Measurements from ENCODE around the gene STK38L.
A peak's percentile ranks its signal among the peaks of the same experiment; 100 is the strongest.

The STK38L gene

DNA sequence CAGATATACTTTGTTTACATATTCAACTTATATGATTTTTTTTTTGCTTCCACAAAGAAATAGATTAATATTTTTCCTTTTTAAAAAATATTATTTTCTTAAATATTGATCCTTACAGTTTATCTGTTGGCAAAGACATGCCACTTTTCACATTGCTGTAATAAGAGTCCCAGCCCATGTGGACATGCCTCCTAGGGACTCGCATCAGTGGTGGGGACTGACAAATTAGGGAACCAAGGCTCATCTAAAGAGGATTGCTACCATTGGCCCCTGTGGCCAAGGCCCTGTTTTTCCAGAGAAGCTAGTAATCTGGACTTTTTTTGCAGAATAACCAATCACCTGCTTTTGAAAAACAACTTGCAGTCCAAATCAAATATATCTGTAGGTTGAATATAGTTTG is 60.8 kb downstream of the STK38L start:
- peaks cover 3% of the 10 kb centered on the region for H3K4me1 Mint-ChIP-seq (ENCODE audit: low read depth)
- no peaks in the 10 kb centered on the region for H3K9me3 Mint-ChIP-seq (ENCODE audit: low read depth)
- no peak overlapping the region for H3K27ac Mint-ChIP-seq
- H3K36me3 Mint-ChIP-seq, result peaks cover 7% of the 10 kb centered on the region
- no peak overlapping the region for H3K4me3 Mint-ChIP-seq
- H3K27me3 Mint-ChIP-seq, result no peaks in the 10 kb centered on the region

GRCh38 chr12:27305673-27306456 is 61.8 kb downstream of the STK38L start:
- H3K9me3 Mint-ChIP-seq (ENCODE audit: low read depth), result no peaks in the 10 kb centered on the region
- peaks cover 10% of the 10 kb centered on the region for H3K36me3 Mint-ChIP-seq
- H3K27ac Mint-ChIP-seq, result peak overlapping the region; percentile 2
- no peaks in the 10 kb centered on the region for H3K27me3 Mint-ChIP-seq
- peaks cover 3% of the 10 kb centered on the region for H3K4me1 Mint-ChIP-seq (ENCODE audit: low read depth)
- no peak overlapping the region for H3K4me3 Mint-ChIP-seq

DNA sequence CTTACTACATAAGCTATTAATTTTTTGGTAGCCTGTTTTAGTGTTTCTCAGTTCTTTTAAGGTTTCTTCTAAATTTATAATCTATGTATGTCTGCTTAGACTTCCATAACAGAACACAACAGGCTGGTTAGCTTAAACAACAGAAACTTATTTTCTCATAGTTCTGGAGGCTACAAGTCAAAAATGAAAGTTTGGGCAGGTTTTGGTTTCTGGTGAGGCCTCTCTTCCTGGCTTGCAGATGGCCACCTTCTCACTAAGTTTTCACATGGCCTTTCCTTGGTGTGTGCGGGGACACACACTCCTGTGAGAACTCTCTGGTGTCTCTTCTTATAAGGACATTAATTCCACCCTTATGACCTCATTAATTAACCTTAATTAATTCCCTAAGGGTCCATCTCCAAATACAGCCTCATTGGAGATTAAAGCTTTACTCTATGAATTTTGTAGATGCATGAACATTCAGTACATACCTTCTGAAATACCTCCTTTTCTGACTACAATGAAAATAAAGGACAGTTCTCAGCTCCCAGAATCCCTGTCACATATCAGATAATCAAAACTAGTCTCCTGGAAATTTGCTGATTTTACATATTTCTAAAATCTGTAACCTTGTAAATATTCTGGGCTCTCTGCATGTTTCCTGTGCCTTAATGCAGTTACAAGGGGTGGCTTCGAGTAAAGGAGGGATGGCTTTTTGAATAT is 65.4 kb downstream of the STK38L start:
- H3K27ac Mint-ChIP-seq, result no peak overlapping the region
- no peaks in the 10 kb centered on the region for H3K9me3 Mint-ChIP-seq (ENCODE audit: low read depth)
- peaks cover 10% of the 10 kb centered on the region for H3K36me3 Mint-ChIP-seq
- H3K4me1 Mint-ChIP-seq (ENCODE audit: low read depth), result peaks cover 3% of the 10 kb centered on the region
- no peaks in the 10 kb centered on the region for H3K27me3 Mint-ChIP-seq
- H3K4me3 Mint-ChIP-seq, result no peak overlapping the region

- Mint-ChIP-seq H3K36me3 (peaks cover 10% of the 10 kb centered on the region), H3K9me3 (ENCODE audit: low read depth) (no peaks in the 10 kb centered on the region), H3K27ac (no peak overlapping the region), H3K4me1 (ENCODE audit: low read depth) (peaks cover 3% of the 10 kb centered on the region), H3K27me3 (no peaks in the 10 kb centered on the region), H3K4me3 (no peak overlapping the region)
Measured at GRCh38 chr12:27309995-27310315, 65.9 kb downstream of the STK38L start.

DNA sequence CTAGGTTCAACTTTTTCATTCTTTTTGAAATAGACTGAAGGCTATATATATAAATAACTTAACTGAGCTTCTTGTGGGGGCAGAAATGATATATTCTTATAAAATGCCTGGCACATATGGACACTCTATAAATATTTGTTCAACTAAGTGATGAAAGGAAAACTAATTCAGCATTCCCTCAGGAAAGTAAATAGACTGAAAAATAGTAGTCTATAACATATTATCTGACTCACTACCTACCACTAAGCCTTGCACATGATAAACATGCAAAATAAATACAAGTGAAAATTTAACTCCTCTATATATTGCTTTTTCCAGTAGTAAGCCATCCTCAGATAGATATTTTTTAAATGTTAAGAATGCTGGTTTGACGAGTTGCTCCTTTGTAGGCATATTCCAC is 72.9 kb downstream of the STK38L start:
- Mint-ChIP-seq H3K9me3 (ENCODE audit: low read depth) (no peaks in the 10 kb centered on the region), H3K4me3 (no peak overlapping the region), H3K36me3 (peaks cover 5% of the 10 kb centered on the region), H3K4me1 (ENCODE audit: low read depth) (no peaks in the 10 kb centered on the region), H3K27me3 (no peaks in the 10 kb centered on the region), H3K27ac (no peak overlapping the region)

- H3K27me3 Mint-ChIP-seq, result no peaks in the 10 kb centered on the region
- peaks cover 9% of the 10 kb centered on the region for H3K36me3 Mint-ChIP-seq
- no peaks in the 10 kb centered on the region for H3K4me1 Mint-ChIP-seq (ENCODE audit: low read depth)
- H3K9me3 Mint-ChIP-seq (ENCODE audit: low read depth), result no peaks in the 10 kb centered on the region
- H3K4me3 Mint-ChIP-seq, result no peak overlapping the region
- H3K27ac Mint-ChIP-seq, result no peak overlapping the region
Measured at GRCh38 chr12:27319409-27319808, 75.3 kb downstream of the STK38L start.

GRCh38 chr12:27319848-27320247 is 75.8 kb downstream of the STK38L start:
- peaks cover 9% of the 10 kb centered on the region for H3K36me3 Mint-ChIP-seq
- no peak overlapping the region for H3K27ac Mint-ChIP-seq
- no peaks in the 10 kb centered on the region for H3K9me3 Mint-ChIP-seq (ENCODE audit: low read depth)
- H3K4me1 Mint-ChIP-seq (ENCODE audit: low read depth), result no peaks in the 10 kb centered on the region
- no peaks in the 10 kb centered on the region for H3K27me3 Mint-ChIP-seq
- H3K4me3 Mint-ChIP-seq, result no peak overlapping the region

GRCh38 chr12:27324530-27324929 is 80.4 kb downstream of the STK38L start:
- Mint-ChIP-seq H3K36me3 (peaks cover 12% of the 10 kb centered on the region), H3K27ac (no peak overlapping the region), H3K9me3 (ENCODE audit: low read depth) (no peaks in the 10 kb centered on the region), H3K27me3 (no peaks in the 10 kb centered on the region), H3K4me1 (ENCODE audit: low read depth) (peaks cover 3% of the 10 kb centered on the region), H3K4me3 (no peak overlapping the region)

- Mint-ChIP-seq H3K27me3 (peaks cover 16% of the 10 kb centered on the region), H3K4me1 (ENCODE audit: low read depth) (peaks cover 32% of the 10 kb centered on the region), H3K36me3 (peaks cover 6% of the 10 kb centered on the region), H3K9me3 (ENCODE audit: low read depth) (no peaks in the 10 kb centered on the region), H3K27ac (no peak overlapping the region), H3K4me3 (peak overlapping the region; percentile 89)
Measured at GRCh38 chr12:27330846-27331245, 86.8 kb downstream of the STK38L start.

- Mint-ChIP-seq H3K27me3 (peaks cover 18% of the 10 kb centered on the region), H3K27ac (peak overlapping the region; percentile 87), H3K9me3 (ENCODE audit: low read depth) (no peaks in the 10 kb centered on the region), H3K4me3 (peak overlapping the region; percentile 89), H3K36me3 (peaks cover 6% of the 10 kb centered on the region), H3K4me1 (ENCODE audit: low read depth) (peaks cover 32% of the 10 kb centered on the region)
Measured at GRCh38 chr12:27331291-27331926, 87.3 kb downstream of the STK38L start.

DNA sequence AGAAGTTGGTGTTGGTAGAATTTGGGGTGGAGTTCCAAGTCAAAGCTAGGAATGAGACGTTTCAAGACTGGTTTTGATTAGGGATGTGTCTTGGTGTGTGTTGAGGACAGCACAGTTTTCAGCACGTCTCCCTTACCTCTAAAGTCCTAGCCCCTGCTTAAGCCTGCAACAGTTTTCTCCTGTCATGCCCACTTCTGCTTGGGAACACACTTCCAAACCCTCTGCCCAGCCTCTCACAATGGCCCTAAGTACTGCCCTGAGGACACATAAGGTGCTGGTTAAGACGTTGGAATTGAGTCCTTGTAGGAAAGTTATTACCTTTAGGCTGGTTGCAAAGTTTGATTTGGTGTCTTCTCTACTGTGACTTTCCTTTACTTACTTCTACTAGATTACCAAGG is 87.8 kb downstream of the STK38L start:
- Mint-ChIP-seq H3K4me3 (peak overlapping the region; percentile 89), H3K4me1 (ENCODE audit: low read depth) (peaks cover 32% of the 10 kb centered on the region), H3K27me3 (peaks cover 18% of the 10 kb centered on the region), H3K27ac (peak overlapping the region; percentile 87), H3K9me3 (ENCODE audit: low read depth) (no peaks in the 10 kb centered on the region), H3K36me3 (peaks cover 6% of the 10 kb centered on the region)

DNA sequence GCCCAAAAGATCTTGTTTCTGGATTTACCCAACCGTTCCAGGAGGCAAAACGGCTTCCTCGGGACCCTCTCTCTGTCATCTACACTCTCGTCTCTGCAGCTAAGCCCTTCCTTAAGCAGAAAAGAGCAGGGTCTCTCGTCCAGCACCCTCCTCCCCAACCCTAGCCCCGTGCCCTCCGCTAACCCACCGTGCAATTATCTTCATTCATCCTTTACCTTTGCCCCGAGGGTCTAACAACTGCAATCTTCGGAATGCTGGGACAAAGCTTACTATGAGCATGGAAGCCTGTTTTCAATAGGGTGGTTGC is 88.3 kb downstream of the STK38L start:
- Mint-ChIP-seq H3K9me3 (ENCODE audit: low read depth) (no peaks in the 10 kb centered on the region), H3K36me3 (peaks cover 6% of the 10 kb centered on the region), H3K4me1 (ENCODE audit: low read depth) (peaks cover 32% of the 10 kb centered on the region), H3K27ac (peak overlapping the region; percentile 85), H3K27me3 (peaks cover 18% of the 10 kb centered on the region), H3K4me3 (peak overlapping the region; percentile 89)

- peaks cover 32% of the 10 kb centered on the region for H3K4me1 Mint-ChIP-seq (ENCODE audit: low read depth)
- H3K27me3 Mint-ChIP-seq, result peaks cover 18% of the 10 kb centered on the region
- peak within 1 kb of the TSS; percentile 90 for H3K4me3 Mint-ChIP-seq
Measured at GRCh38 chr12:27332714-27333402, 88.8 kb downstream of the STK38L start, which contains the start of gene BMAL2. BMAL2 (plus strand) TSS chr12:27332836; CDS start chr12:27333073, 237 bp downstream.

DNA sequence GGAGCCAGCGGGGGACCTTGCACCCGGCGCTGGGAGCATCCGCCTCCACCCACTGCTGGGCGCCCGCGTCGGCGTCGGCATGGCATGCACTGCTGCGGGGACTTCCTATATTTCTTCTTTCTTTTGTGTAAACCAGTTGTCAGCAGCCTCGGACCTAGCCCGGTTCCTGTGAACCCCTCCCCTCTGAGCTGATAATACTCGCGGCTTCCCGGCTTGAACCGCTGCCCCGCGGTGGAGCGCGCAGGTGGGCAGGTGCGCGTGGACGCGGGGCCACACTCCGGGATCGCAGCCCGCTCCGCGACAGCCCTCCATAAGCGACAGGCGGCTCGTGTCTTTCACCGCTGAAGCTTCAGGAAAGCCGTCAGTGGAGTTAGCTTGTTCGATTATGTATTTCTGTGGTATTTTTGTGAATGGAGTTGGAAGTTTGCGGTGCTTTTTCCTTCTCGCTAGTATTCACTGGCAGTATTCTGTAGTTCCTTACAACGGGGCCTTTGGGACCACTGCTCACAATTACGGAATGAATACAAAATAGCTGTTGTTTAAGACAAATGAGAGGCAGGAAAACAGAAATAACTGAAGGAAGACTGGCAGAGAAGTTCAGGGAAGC is 89.4 kb downstream of the STK38L start:
- H3K9me3 Mint-ChIP-seq (ENCODE audit: low read depth), result no peaks in the 10 kb centered on the region
- H3K27me3 Mint-ChIP-seq, result peaks cover 18% of the 10 kb centered on the region
- H3K4me3 Mint-ChIP-seq, result peak overlapping the region; percentile 90
- peaks cover 32% of the 10 kb centered on the region for H3K4me1 Mint-ChIP-seq (ENCODE audit: low read depth)
- H3K36me3 Mint-ChIP-seq, result no peaks in the 10 kb centered on the region
- peak overlapping the region; percentile 86 for H3K27ac Mint-ChIP-seq

More at GRCh38 chr12:27332714-27333402, 88.8 kb downstream of the STK38L start, which contains the start of gene BMAL2:
- Mint-ChIP-seq H3K27ac (peak within 1 kb of the TSS; percentile 87), H3K9me3 (ENCODE audit: low read depth) (no peaks in the 10 kb centered on the region), H3K36me3 (peaks cover 1% of the 10 kb centered on the region)

Data from activated naive CD8-positive, alpha-beta T cell (primary cell).